Stimulated activated CD4-positive, alpha-beta T cell treated with anti-CD3 and anti-CD28 coated beads, Interleukin-15, amount 100 ng/mL, for 1 hour (primary cell): ENCODE measurements around the gene ELP2.
"Not testable (repeated sequence)": the region's sequence is repeated elsewhere in the genome, so short reads cannot be mapped to it uniquely, and the experiment has no call there.

Source experiments
- DNase-seq, 2 donors: peaks; one replicate each; pipeline ENCODE4 v3.0.0-alpha.2; 2020; ENCODE audit warnings: low read depth in 1 of 2, low spot score in 1 of 2

ELP2 gene

DNA sequence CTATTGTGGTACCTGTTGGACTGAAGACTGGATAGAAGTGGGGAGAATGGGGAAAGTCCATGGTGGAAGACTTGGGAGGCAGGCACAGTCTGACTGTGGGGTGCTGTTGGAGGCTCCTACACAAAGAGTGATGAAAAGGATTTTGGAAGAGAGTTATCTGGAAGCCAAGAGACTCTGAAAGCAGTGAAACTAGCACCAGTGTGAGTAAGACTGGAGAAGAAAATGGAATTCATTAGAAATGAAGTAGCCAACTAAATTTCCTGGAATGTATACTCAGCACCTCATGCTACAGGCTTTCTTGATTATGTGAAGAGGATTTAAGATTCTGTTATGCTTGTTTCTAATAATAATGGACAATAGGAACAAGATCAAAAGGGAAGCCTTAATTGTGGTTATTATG, 27.7 kb downstream of the ELP2 start:
- no peak for DNase-seq

DNA sequence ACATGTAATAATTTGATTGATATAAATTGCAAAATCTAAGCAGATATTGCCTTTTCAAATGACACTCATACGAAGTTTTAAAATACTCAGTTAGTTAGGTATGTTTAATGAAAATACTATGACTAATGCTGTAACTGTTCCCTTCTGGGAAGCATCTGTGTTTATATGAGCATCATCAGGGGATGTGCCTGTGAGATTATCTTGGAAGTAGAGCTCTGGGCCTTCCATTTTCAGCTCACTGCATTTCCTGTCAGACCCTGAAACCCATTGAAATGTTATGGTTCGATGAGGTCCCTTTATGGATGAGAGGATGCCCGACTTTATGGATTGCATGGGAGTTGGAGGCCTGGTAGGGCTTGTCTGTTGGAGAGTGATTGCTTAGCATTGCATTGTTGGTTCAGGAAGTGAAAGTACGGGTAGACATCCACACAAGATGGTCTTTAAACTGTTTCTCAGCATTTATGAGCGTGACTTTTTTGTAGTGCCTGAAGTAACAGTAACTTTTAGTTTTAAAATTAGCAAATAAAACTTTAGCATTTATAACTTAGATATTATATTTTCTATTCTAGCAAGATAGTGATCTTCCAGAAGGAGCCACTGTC, 28.7 kb downstream of the ELP2 start:
- DNase-seq, result no peak

DNA sequence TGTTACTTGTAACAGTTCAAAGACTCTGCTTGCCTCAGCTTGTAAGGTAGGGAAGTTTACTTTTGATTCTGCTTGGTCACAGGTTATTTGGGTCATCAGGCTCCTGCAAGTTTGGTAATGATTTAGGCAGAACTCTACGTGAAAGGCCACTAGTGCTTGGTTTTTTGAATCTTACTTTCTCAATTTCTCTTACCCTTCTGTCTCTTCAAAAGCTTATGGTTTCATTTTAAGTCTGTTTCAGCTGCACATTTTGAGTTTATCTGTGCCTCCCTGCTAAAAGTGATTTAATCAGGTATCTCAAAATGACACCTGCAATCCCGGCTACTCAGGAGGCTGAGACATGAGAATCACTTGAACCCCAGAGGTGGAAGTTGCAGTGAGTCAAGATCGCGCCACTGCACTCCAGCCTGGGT, 31.3 kb downstream of the ELP2 start:
- DNase-seq, result no peak

DNA sequence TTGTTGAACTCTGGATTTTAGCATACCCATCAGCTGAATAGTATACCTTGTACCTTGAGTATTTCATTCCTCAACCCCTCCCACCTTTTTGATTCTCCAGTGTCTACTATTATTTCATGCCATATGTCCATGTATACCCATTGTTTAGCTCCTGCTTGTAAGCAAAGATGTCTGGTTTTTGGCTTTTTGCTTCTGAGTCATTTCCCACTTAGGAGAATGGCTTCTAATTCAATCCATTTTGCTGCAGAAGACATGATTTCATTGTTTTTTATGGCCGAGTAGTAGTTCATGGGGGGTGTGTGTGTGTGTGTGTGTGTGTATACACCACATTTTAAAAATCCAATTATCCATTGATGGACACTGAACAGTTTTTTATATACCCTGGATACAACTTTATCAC, 33.3 kb downstream of the ELP2 start:
- no peak for DNase-seq

DNA sequence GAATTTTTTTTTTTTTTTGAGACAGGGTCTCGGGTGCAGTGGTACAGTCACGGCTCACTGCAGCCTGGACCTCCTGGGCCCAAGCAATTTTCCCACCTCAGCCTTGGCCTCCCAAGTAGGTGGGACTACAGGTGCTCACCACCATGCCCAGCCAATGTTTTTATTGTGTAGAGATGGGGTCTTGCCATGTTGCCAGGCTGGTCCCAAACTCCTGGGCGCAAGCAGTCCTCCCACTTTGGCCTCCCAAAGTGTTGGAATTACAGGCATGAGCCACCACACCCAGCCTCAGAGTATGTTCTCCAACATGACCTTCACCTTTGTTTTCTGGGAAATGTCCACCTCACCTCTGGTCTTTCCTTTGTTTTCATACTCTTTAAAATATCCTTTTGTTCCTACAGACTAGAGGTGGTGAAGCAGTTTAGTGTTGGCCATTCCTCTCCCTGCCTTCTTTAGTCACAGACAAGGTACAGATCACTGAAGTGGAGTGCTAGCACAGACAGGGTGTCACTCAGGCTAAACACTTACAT, 38.1 kb downstream of the ELP2 start:
- no peak for DNase-seq

DNA sequence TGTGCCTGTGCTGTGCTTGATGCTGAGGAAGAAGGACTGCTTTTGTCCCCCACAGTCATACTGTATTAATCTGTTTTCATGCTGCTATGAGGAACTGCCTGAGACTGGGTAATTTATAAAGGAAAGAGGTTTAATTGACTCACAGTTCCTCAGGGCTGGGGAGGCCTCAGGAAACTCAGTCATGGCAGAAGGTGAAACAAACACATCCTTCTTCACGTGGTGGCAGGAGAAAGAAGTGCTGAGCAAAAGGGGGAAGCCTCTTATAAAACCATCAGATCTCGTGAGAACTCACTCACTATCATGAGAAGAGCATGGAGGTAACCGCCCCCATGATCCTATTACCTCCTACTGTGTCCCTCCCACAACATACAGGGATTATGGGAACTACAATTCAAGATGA, 38.6 kb downstream of the ELP2 start:
- DNase-seq, result not testable (repeated sequence)

DNA sequence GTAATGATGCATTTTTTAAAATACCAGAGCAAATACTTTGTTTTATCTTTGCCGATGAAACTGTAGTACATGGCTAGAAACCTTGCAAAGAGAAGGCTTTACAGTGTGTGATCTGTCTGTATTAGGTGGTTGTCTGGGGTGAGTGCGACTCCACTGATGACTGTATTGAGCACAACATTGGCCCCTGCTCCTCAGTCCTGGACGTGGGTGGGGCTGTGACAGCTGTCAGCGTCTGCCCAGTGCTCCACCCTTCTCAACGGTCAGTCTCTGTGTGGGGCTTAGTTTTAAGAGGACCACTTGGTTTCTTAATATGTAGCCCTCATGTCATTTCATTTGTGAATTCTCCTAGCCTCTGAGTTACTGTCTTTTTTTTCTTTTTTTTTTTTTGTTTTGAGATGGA, 40.2 kb downstream of the ELP2 start:
- no peak for DNase-seq

DNA sequence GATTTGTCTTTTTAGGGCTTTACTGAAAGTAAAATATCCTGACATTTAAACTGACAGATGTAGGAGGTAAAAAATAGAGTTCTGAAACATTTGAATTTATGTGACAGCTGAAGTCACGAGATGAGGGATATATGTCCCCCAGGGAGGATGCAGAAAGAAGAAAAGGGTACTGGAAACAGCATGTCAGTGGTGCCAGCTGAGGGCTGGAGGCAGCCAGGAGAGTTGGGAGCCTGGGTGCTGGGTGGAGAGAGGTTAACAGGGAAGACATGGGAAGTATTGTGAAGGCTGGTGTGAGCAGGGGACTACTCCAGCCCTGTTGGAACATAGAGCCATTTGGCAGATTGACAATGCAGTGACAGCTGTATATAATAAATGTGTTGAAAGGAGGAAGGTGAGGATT, 45.8 kb downstream of the ELP2 start:
- DNase-seq, result no peak

DNA sequence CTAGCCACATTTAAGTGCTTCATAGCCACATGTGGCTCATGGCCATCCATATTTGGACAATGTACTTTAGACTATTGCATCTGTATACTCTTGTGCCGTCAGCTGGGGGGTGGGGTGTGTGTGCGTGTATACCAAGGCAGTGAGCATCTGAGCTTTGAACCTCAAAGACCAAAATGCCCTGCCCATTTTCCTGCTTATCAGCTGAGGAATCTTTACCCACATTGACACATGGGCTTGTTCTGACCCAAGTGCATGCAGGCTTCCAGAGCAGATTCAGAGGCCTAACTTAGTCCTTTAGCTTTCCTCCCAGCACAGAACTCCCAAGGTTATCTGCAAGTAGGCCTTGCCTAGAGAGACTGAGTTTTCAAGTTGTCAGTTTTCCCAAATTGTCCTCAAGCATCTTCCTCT, 46.5 kb downstream of the ELP2 start:
- no peak for DNase-seq

DNA sequence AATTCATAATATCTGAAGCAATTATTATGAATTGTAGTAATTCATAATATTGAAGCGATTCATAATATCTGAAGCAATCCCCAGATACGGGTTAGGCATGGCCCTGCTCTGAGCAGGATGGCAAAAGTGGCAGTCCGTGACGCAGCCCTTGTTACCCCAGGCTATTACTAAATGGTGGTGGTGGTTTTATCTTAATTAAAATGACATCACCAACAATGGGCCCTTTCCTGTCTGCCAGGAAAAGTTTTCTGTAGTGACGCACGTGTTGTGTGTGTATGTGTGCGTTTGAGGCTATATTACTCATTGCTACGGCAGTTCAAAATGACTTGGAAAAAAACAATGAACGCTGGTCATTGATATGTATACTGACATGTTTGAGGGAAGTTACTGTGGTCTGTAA, 47.0 kb downstream of the ELP2 start:
- no peak for DNase-seq

DNA sequence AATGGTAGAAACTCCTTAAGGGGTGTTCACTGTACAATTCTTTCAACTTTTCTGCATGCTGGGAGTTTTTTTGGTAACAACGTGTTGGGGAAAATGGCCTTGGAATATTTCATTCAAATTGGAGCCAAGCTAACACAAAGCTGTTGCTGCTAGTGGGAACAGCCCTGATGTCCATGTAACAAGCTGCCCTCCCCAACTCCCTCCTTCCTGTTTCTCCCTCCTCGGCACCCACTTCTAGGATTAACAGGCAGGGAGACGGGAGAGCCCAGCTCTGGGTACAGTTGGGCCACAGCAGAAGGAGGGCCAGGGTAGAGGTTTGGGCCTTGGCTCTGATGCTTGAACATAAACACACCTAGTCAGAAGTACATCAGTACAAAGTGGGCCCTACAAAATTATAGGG, 48.2 kb downstream of the ELP2 start:
- no peak for DNase-seq

DNA sequence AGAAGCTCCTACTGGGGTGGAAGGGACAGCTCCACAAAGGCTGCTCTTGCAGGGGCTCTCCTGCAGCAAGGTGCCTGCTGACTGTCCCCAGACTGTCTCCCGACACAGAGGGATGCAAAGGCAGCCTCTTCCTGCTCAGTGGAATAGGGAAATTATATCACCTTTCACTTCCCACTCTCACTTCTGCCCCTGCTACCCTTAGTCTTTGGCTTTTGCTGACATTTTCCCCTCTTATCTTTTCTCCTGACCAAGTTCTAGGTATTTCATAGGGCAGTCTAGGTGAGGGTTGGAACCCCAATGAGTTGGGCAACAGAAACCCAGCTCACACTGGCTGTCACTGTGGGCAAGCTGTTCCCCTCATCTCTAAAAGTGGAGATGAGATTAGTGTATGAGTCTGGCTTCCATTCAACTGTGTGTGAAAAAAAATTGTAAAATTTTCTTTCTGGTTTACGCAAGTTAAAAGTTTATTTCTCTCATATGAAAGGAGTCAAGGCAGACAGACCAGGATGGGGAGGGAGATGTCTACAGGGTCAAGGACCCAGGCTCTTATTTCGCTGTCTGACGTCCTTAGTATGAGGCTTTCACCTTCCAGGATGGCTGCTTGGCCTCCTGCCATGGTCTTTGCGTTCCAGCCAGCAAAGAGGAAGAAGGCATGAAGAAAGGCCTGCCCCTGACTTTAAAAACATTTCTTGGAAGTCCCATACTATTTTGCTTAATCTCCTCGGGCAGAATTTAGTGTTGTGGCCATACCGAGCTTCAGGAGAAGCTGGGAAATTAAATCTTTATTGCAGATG, 50.1 kb downstream of the ELP2 start:
- DNase-seq, result no peak

DNA sequence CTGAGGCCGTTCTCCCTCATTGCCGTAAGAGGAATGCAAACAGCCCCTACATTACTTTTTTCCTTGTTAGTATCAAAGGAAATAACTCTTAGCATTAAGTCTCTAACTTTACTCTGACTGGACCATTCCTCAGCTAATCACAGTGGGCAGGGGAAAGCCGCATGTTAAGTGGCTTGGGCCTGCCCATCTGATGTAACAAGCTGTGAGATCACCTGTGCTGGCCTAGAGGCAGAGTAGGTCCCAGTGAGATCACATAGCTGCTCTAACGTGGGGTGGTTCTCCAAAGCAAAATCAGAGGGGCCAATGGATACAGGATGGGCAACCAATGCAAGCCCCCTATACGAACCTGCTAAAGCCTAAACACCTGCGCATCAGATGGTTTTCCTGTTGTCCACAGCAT, 51.7 kb downstream of the ELP2 start:
- DNase-seq, result no peak

DNA sequence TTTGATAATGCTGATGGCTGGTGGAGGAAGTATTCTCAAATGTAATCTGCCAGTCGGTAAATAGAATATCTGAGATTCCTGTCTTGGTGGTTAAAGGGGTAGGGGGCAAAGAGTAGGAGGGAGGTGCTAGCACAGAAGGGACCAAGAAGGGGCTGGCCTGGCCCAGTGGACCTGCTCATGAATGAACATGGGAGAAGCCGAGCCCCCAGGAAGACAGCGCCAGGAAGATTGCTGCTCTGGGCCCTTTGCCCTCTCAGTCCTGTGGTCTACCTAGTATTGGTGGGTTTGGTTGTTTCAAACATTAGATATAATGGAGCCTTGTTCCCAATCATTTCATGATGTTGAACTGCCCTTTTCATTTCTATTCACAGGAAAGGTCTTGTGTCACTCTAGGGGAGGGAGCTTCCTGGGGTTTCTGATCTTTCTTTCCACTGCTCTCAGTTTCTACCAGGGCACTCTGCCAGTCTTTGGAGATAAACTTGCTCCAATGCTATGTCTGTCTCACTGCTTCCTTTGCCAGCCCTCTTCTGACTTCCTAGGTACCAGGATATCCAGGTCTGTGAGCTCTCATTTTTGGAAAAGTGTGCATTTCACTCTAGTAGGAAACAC, 52.3 kb downstream of the ELP2 start:
- DNase-seq, result no peak

DNA sequence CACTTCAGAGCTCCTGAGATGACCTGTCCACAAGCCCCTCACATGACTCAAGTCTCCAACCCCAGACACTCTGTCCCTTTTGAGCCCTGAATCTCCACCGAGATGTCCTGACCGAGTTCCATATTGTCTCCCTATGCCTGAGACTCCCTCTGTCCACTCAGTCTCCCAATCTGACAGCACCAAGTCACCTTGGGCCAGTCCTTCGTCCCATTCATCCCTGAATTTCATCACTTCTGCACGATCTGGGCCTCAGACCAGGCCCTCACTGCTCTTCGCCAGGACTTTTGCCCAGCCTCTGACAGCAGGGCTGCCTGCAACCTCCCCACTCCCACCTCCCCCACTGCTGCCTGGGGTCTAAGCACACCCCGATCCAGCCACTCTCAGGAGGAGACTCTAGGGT, 53.3 kb downstream of the ELP2 start:
- DNase-seq, result no peak

DNA sequence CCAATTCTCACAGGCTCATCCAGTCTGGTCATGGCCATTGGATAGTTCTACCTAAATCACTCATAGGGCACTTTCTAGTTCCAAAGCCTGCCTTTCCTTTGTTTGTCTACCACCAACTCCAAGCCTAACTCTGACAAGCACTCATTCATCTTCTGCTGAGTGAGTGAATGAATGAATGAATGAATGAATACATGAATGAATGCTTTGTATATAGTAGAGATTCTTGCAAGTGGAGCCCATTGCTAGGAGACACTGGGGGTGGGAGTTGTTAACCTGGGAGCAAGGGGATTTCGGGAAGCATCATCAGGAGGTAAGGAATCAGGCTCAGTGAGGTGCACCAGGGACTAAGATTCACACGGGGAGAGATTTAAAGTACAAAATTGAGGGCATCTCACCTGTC, 54.3 kb downstream of the ELP2 start:
- no peak for DNase-seq

DNA sequence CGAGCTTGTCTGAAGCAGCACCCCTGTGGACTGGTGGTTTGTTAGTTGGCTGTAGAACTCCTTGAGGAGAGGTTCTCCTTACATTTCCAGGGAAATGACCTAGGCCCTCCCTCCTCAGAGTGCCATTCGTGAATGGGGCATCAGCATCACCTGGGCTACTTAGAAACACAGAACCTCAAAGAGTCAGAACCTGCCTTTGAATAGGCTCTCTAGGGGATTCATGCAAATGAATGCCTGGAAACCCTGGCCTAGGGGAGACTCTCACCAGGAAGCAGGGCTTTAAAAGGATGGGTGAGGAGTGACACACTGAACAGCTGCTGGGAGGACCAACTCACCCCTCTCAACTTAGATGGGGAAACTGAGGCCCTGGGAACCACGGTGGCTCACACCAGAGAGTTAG, 55.5 kb downstream of the ELP2 start:
- DNase-seq, result no peak

DNA sequence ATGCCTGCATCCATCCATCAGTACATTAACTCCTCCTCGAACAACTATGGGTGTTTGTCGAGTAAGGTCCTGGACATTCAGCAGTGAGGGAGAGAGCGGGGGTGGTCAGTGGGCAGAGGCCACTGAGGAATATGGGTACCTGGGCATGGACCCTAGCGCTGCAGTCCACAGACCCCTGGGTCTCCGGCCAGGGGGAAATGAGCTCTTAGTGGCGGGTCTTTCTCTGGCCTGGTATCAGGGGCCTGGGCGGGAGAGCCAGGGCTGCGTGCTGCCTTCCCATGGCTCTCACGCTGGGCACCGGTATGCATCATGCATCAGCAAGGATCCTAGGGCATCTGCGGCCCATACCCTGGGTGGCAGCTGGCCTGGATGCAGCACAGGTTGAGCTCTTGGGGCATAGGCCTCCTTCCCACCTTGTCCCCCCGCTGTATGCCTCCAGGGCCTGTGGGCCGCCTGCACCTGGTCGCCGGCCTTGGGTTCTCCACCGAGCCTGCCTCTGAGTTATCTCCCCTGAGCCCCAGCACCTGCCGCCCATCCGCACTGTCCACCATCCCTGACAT, 56.3 kb downstream of the ELP2 start:
- no peak for DNase-seq

DNA sequence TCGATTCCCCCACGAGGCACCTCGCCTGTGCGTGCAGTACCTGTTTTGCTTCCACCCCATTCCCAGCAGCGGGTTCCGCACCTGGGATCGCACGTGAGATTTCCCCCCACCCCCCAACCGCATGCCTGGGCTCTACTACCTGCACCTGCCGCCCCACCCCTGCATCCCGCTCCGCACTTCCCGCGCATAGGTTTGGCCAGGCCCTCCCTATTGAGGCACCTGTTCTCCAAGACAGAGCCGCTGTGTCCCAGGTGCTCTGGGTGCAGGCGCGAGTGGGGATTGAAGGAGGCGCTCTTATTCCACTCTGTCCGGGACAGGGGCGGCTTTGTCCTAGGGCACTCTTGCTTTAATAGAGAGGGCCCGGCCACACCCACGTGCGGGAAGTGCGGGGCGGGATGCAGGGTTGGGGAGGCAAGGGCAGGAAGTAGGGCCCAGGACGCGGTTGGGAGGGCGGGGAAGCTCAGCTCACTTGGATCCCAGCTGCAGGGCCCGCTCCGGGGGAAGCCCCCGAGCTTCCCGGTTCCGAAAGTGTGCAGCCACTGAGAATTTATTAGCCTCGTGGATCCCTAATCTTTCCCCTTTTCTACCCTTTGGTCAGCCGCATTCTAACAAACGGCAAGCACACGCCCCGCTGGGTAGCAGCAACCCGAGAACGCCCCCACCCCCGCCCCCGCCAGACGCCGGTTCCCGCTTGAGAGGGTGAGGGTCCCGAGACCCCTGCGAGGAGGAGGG, 56.9 kb downstream of the ELP2 start:
- DNase-seq, result no peak

DNA sequence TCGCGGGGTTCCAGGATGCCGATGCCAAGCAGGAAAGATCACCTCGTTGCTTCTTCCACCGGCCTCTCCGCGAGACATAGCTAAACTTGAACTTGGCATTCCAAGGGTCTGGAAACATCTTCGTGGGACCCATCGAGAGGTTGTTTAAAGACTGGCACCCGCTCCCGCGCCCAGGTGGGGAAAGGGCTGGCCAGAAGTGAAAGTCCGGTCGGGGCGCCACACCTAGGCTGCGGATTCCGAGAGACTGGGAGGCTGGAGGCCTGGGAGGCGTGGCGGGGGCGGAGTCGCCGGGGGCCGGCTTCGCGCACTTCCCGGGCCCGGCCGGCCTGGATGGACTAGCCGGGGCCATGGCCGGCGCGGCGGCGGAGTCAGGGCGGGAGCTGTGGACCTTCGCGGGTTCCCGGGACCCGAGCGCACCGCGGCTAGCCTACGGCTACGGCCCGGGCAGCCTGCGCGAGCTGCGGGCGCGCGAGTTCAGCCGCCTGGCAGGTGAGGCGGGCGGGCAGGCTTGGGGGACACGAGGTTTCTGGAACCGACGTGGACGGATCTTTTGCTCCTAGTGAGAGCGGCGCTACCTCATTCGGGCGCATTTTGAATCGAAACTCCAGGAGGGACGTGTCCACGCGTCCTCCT, 57.6 kb downstream of the ELP2 start, which contains the start of gene MOCOS:
Gene MOCOS (plus strand): TSS at position 305 of the 633 bp plus-strand sequence. CDS start 43 bp downstream, at position 348.
- peak in 1 of 2 donors; percentile 17 for DNase-seq
